ENCODE data around the gene FAM20C. TPM values are rescaled to one million over a fixed set of nuclear protein-coding genes. Genes with fewer than 3 reads are reported as not detected.
"Not testable (repeated sequence)": the region's sequence is repeated elsewhere in the genome, so short reads cannot be mapped to it uniquely, and the experiment has no call there.

Gene FAM20C
- polyA plus RNA-seq, 1 experiment: 32.5 TPM

- peak; percentile 33; the same call in 1 of the 2 replicates for TF ChIP-seq CTCF (IDR thresholded peaks at IDR 0.05; ENCODE audit: insufficient read depth, low read depth, low read length)
- H3K4me3 ChIP-seq (ENCODE audit: low read depth, low read length); H3K27me3 ChIP-seq (ENCODE audit: control insufficient read depth, insufficient read depth, low read length); DNase-seq (ENCODE audit: low read depth); POLR2A ChIA-PET: not testable (repeated sequence)
- peaks cover 19% of the 10 kb centered on the region for H3K36me3 ChIP-seq (ENCODE audit: control insufficient read depth, insufficient read depth, low read length)
- CTCF ChIA-PET: interaction anchor here (0.6 to 0.9 kb wide), 4 partner anchors 13 to 424 kb away, joined by 3 to 4 read pairs (median 3); no protein-coding TSS in a partner anchor
Measured at GRCh38 chr7:263483-264351, 71.3 kb downstream of the FAM20C start.

DNA sequence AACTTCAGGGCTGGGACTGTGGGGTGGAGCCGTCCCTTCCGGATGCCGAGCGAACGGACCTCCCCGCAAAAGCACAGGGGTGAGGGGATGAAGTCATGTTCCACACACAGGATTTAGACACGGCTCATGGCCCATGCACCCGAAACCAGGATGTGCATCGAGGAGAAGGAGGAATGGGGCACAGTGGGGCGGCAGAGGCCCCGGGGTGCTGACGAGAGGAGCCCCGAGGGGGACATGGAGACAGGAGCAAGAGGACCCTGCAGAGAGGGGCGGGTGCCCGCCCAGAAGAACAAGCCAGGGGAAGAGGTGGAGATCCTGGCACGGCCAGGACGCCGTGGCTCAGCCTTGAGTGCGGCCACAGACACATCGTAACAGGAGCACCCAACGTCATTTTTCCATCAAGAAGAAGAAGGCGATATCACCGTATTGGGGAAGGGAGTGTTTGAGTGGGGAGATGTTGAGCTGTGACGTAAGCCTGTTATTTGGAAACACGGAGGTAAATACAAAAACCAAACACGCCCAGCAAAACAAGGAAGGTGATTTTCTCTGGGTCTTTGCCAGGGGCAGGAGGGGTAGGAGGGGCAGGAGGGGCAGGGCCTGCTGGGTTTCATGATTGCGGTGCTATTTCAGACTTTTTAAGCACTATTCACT lies 72.3 kb downstream of the FAM20C start:
- no peak for DNase-seq (ENCODE audit: low read depth)
- no peak for TF ChIP-seq CTCF (IDR thresholded peaks at IDR 0.05; ENCODE audit: insufficient read depth, low read depth, low read length)
- Histone ChIP-seq H3K36me3 (ENCODE audit: control insufficient read depth, insufficient read depth, low read length) (peaks cover 12% of the 10 kb centered on the region), H3K27me3 (ENCODE audit: control insufficient read depth, insufficient read depth, low read length) (no peaks in the 10 kb centered on the region), H3K4me3 (ENCODE audit: low read depth, low read length) (no peak overlapping the region)
- POLR2A ChIA-PET: no interaction called here
- CTCF ChIA-PET: interaction anchor here (0.6 to 0.9 kb wide), 3 partner anchors 14 to 98 kb away, joined by 3 to 4 read pairs (median 3); no protein-coding TSS in a partner anchor

DNA sequence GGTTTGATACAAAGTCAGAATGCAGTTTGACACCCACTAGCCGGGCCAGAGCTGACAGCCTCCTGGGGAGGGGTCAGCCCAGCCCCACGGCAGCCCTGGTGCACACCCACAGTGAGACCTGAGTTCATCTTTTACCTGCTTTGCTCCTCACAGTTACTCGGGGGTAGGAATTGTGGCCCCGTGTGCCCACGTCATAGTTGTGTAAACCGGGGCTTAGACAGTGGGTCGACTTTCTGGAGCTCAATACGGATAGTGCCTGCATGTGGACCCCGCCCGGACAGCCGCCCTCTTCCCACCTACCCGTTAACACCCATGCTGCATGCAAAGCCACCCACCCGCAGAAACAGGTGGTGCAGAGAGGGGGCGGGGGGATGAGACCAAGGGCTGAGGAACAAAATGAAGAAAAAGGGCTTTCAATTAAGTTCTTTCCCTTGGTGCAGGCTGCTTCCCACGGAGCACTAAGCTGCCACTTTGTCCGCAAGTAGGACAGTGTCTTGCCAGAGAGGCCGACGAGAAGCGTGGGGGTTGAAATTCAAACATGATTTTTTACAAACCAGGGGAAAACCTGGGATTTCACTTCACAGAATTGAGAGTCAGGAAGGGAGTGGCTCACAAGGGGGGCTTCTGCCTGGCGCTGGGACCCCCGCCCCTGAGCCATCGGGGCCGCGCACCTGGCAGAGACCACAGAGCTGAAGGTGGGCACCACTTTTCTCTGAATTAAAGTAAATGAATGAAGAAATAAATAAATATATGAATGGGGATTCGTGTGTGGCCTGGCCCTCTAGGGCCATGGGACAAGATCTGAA lies 73.0 kb downstream of the FAM20C start:
- no peak overlapping the region for H3K4me3 ChIP-seq (ENCODE audit: low read depth, low read length)
- no peaks in the 10 kb centered on the region for H3K27me3 ChIP-seq (ENCODE audit: control insufficient read depth, insufficient read depth, low read length)
- no peak for DNase-seq (ENCODE audit: low read depth)
- no peak for TF ChIP-seq CTCF (IDR thresholded peaks at IDR 0.05; ENCODE audit: insufficient read depth, low read depth, low read length)
- CTCF ChIA-PET: interaction anchor here (0.9 kb wide), 1 partner anchor 400 kb away, joined by 3 read pairs; no protein-coding TSS in a partner anchor
- H3K36me3 ChIP-seq (ENCODE audit: control insufficient read depth, insufficient read depth, low read length): peaks cover 6% of the 10 kb centered on the region
- POLR2A ChIA-PET: no interaction called here

GRCh38 chr7:265998-266850 lies 73.9 kb downstream of the FAM20C start:
- CTCF ChIA-PET: interaction anchor here (0.9 kb wide), 1 partner anchor 399 kb away, joined by 3 read pairs; no protein-coding TSS in a partner anchor
- Histone ChIP-seq H3K4me3 (ENCODE audit: low read depth, low read length) (no peak overlapping the region), H3K36me3 (ENCODE audit: control insufficient read depth, insufficient read depth, low read length) (no peaks in the 10 kb centered on the region), H3K27me3 (ENCODE audit: control insufficient read depth, insufficient read depth, low read length) (no peaks in the 10 kb centered on the region)
- DNase-seq (ENCODE audit: low read depth): no peak
- no peak for TF ChIP-seq CTCF (IDR thresholded peaks at IDR 0.05; ENCODE audit: insufficient read depth, low read depth, low read length)
- POLR2A ChIA-PET: no interaction called here

Measured in BJ (cell line).